Skeletal muscle cell (primary cell): ENCODE measurements around the gene BRD3.
"Not testable (repeated sequence)": the region's sequence is repeated elsewhere in the genome, so short reads cannot be mapped to it uniquely, and the experiment has no call there.

Experiments
- DNase-seq: peaks from one replicate; pipeline ENCODE4 v3.0.0-alpha.2; 2010; ENCODE audit warnings: low read depth
- H3K4me3 ChIP-seq: 2 replicates; pipeline ENCODE4 v1.5.1; 2011; ENCODE audit warnings: low read depth, mild to moderate bottlenecking, control low read depth, low read length, moderate library complexity

The BRD3 gene

DNA sequence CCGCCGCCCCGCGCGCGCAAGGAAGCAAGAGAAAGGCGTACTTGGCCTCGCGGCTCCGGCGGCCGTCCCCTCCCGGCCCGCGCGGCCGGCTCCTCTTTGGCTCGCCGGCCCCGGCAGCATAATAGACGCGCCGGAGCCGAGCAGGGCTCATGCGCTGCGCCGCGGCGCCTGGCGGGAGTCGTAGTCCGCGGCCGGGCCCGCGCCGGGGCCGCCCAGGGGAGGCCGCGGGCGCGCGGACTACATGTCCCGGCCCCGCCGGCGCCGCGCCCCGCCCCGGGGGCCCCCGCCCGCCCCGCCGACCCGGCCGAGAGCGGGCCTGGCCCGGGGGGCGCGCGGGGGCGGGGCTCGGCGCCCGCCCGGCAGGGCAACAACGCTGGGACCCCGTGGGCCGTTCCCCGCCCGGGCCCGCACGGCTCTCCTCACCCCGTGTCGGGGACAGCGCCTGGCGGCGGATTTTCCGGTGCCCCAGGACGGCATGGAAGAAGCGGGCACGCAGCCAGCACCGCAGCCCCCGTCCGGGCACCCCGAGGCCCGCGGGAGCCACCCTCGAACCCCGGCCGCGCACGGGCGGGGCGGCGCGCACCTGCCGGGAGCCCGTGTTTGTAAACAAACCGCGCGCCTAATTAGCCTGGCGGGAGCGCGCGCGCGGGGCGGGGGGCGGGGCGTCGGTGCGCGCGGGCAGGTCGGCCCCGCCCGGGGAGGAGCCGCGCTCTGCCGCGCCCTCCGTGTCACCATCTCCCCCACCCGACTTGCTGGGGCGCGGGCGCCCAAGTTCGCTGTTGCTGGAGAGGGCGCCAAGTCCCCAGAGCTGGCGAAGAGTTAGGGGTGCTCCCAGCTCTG lies at the start of gene BRD3:
BRD3 (minus strand) TSS at position 123 of the 840 bp plus-strand sequence. CDS start 14,549 bp downstream, outside the sequence.
- peak; percentile 61 for DNase-seq
- peak within 1 kb of the TSS; percentile 64 for H3K4me3 ChIP-seq

DNA sequence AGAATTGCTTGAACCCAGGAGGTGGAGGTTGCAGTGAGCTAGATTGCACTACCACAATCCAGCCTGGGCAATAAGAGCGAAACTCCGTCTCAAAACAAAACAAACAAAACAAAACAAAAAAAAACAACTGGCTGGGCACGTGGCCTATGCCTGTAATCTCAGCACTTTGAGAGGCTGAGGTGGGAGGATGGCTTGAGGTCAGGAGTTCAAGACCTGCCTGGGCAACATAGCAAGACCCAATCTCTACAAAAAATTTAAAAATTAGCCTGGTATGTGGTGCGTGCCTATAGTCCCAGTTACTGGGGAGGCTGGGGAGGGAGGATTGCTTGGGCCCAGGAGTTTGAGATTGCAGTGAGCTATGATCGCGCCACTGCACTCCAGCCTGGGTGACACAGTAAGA lies 44.7 kb upstream of the BRD3 start:
- H3K4me3 ChIP-seq, result no peak overlapping the region
- DNase-seq, result no peak

GRCh38 chr9:134111064-134111463 lies 43.2 kb upstream of the BRD3 start:
- no peak for DNase-seq

GRCh38 chr9:134103391-134103998 lies 35.7 kb upstream of the BRD3 start:
- H3K4me3 ChIP-seq, result no peak overlapping the region
- no peak for DNase-seq

More at GRCh38 chr9:134111064-134111463, 43.2 kb upstream of the BRD3 start:
- H3K4me3 ChIP-seq, result no peak overlapping the region

- no peak for DNase-seq
- H3K4me3 ChIP-seq, result no peak overlapping the region
Observed at GRCh38 chr9:134101623-134102149, 33.9 kb upstream of the BRD3 start.

DNA sequence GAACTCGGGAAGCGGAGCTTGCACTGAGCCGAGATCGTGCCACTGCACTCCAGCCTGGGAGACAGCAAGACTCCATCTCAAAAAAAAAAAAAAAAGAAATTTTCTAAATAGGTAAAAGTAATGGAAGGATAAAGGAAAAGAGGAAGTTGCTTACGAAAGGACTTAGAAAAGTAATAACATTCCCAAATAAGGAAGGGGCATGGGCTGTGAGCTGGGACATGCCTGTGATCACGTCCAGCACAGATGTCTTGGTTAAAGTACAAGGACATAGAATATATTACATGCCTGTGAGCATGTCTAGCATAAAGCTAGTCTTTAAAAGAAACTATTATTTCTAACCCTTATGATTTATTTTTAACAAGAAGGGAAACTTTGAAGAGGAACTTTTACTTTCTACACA lies 33.3 kb upstream of the BRD3 start:
- not testable (repeated sequence) for DNase-seq, H3K4me3 ChIP-seq

- DNase-seq, result no peak
- H3K4me3 ChIP-seq, result no peak overlapping the region
Observed at GRCh38 chr9:134100040-134100439, 32.2 kb upstream of the BRD3 start.

DNA sequence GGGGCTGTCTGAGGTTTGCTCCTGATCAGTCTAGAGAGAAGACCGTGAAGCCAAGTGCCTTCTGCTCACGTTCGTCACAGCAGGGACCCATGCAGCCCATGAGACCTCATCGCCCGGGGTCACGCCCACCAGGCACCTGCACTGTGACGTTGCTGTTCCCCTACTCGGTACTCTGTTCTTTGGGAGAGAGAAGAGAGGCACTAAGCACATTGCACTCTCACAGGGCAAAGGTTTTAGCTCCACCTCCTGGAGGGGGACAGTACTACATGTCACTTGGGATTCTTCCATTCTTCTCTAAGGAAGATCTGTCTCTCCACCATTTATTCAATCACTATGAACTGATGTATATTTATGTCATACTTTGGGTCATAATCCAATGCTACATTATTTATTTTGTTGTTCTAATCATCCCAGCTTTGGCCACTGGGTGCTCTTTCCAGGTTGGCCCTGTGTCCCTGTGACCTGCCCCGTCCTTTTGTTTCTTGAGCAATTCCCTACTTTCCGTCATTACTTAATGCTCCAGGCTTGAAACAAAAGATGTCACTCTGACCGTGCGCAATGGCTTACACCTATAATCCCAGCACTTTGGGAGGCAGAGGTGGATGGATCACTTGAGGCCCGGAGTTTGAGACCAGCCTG lies 31.4 kb upstream of the BRD3 start:
- no peak for DNase-seq
- H3K4me3 ChIP-seq, result no peak overlapping the region

DNA sequence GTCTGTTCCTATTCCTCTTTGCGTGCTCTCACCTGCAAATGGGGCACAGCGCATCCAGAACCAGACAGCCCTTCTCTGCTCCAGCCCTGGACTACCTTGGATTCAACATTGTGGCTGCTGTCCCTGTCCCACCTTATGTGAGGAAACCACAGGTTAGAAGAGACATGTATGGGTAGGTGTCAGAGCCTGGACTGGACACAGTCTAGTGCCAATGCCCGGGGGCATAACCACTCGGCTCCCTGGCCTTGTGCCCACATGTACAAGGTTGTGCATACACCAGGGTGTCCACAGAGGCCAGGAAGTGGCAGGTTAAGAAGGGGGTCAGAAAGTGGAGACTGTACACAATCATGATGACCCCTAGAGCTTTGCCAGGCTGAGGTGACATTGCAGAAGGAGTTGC lies 22.1 kb upstream of the BRD3 start:
- H3K4me3 ChIP-seq, result no peak overlapping the region
- no peak for DNase-seq

GRCh38 chr9:134088063-134088725 lies 20.4 kb upstream of the BRD3 start:
- no peak for DNase-seq
- no peak overlapping the region for H3K4me3 ChIP-seq

GRCh38 chr9:134085674-134086073 lies 17.8 kb upstream of the BRD3 start:
- no peak for DNase-seq
- no peak overlapping the region for H3K4me3 ChIP-seq

DNA sequence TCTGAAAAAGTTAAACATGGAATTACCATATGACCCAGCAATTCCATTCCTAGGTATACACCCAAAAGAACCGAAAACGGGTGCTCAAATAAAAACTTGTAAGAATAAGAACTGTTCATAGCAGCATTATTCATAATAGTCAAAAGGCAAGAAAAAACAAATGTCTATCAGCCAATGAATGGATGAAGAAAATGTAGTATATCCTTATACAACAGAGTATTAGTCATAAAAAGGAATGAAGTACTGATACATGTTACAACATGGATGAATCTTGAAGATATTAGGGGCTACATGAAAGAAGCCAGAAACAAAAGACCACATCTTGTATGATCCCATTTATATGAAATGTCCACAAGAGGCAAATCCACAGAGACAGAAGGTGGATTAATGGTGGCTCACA lies 15.6 kb upstream of the BRD3 start:
- no peak overlapping the region for H3K4me3 ChIP-seq
- no peak for DNase-seq

DNA sequence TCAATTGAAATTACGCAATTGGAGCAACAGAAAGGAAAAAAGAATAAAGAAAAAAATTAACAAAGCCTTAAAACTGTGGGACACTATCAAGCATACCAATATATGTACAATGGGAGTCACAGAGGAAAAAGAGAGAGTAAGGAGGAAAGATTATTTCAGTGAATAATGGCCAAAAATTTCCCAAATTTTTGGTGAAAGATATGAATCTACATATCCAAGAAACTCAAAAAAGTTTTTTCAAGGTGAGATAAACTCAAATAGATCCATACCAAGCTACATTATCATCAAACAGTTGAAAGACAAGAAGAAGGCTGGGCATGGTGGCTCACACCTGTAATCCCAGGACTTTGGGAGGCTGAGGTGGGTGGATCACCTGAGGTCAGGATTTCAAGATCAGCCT lies 8.8 kb upstream of the BRD3 start:
- H3K4me3 ChIP-seq, result no peak overlapping the region
- no peak for DNase-seq

GRCh38 chr9:134075689-134076088 lies 7.9 kb upstream of the BRD3 start:
- DNase-seq, H3K4me3 ChIP-seq: not testable (repeated sequence)

DNA sequence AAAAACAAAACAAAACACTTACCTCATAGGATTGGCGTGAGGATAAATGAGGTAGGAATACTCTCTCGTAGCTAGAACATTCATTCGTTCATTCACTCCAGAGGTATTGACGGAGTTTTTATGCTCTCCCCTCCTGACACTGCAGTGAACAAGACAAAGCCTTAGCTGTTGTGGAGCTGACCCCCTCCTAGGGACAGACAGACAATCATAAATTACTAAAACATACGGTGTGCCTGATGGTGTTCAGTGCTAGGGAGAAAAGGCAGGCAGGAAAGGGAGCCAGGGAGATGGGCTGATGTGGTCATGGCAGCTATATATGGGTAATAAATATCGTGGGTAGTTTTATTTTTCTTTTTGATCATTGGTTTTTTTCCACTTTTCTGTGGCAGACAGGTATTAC lies 5.7 kb upstream of the BRD3 start:
- no peak overlapping the region for H3K4me3 ChIP-seq

GRCh38 chr9:134072683-134073082 lies 4.9 kb upstream of the BRD3 start:
- not testable (repeated sequence) for DNase-seq, H3K4me3 ChIP-seq

More for the DNA sequence above, 5.7 kb upstream of the BRD3 start:
- no peak for DNase-seq

- no peak for DNase-seq
- H3K4me3 ChIP-seq, result no peak overlapping the region
Observed at GRCh38 chr9:134071149-134071548, 3.3 kb upstream of the BRD3 start.

DNA sequence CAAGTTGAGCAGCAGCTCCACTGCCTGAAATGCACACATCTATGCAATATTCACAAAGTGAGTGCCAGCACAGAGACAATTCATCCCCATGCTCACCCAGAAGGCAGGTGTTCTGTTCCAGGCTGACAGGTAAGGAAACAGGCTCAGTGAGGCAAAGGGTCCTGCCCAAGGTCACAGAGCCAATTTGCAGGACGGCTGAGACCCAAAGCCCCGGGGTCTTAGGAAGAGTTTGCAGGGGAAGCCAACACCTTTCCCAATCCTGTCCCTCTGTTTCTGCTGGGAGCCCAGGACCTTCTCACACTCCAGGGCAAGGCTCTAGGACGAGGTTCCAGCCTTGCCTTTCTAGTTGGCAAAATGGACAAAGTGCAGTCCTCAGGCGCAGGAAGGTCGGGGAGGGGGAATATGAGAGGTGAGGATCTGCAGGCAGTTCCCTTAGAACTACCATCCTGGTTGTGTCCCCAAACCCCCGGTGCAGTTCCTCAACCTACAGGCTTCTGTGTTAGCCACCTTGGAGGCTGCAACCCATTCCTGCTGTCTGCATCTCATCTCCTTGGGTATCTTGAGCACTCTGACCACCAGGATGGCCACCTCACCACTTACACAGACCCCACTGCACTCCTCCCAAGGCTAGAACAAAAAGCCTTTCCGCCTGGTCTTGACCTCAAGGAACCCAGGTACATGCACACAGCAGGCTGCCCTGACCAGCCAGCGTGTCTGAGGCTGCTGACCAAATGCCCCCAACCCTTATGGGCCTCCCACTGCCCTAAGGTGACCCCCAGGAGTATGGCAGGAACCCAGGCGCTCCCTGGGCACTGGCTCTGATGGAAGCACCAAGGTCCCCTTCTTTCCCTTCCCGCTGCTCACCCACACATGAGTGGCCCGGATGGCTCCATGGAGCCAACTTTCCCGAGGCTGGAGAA lies 1.9 kb upstream of the BRD3 start:
- DNase-seq, result no peak
- no peak overlapping the region for H3K4me3 ChIP-seq
